Endodermal cell (in vitro differentiated cells): ENCODE data around the gene LSM12. TPM values are rescaled to one million over a fixed set of nuclear protein-coding genes. Genes with fewer than 3 reads are reported as not detected.

Experiments used
- DNase-seq: peaks from one replicate; pipeline ENCODE4 v3.0.0-alpha.2; 2017
- H3K27ac ChIP-seq: 2 replicates; pipeline ENCODE4 v1.5.1; 2013; ENCODE audit warnings: mild to moderate bottlenecking, low read depth, low read length, moderate library complexity
- H3K27me3 ChIP-seq: 2 replicates; pipeline ENCODE4 v1.6.1; 2013; ENCODE audit warnings: mild to moderate bottlenecking, low read length, moderate library complexity; ENCODE audit not compliant: insufficient read depth, control insufficient read depth, poor library complexity, severe bottlenecking
- H3K36me3 ChIP-seq: 2 replicates; pipeline ENCODE4 v1.7.0; 2013; ENCODE audit warnings: mild to moderate bottlenecking, low read length, moderate library complexity; ENCODE audit not compliant: control insufficient read depth, insufficient read depth
- H3K4me1 ChIP-seq: one replicate; pipeline ENCODE4 v1.7.0; 2013; ENCODE audit warnings: low read length; ENCODE audit not compliant: control insufficient read depth, insufficient read depth
- H3K4me3 ChIP-seq: 2 replicates; pipeline ENCODE4 v1.5.1; 2013; ENCODE audit warnings: mild to moderate bottlenecking, low read length, moderate library complexity
- H3K9ac ChIP-seq: 2 replicates; pipeline ENCODE4 v1.6.1; 2013; ENCODE audit warnings: mild to moderate bottlenecking, low read length, moderate library complexity; ENCODE audit not compliant: poor library complexity, severe bottlenecking; ENCODE audit errors: extremely low read depth
- H3K9me3 ChIP-seq: 2 replicates; pipeline ENCODE4 v1.6.1; 2013; ENCODE audit warnings: mild to moderate bottlenecking, low read length, moderate library complexity; ENCODE audit not compliant: control insufficient read depth
- H3K27ac Mint-ChIP-seq: 2 replicates; pipeline ENCODE4 v1.8.0; 2020; ENCODE audit warnings: mixed read lengths
- H3K27me3 Mint-ChIP-seq: 2 replicates; pipeline ENCODE4 v1.8.0; 2021; ENCODE audit warnings: mild to moderate bottlenecking, mixed read lengths; ENCODE audit not compliant: insufficient read depth
- H3K36me3 Mint-ChIP-seq: 2 replicates; pipeline ENCODE4 v1.8.0; 2020; ENCODE audit warnings: low read depth, mixed read lengths
- H3K4me1 Mint-ChIP-seq: 2 replicates; pipeline ENCODE4 v1.8.0; 2020; ENCODE audit warnings: mixed read lengths
- H3K4me3 Mint-ChIP-seq: 2 replicates; pipeline ENCODE4 v1.8.0; 2020; ENCODE audit warnings: mild to moderate bottlenecking, moderate library complexity, mixed read lengths
- H3K9me3 Mint-ChIP-seq: 2 replicates; pipeline ENCODE4 v1.8.0; 2020; ENCODE audit warnings: mild to moderate bottlenecking, mixed read lengths
- WGBS, 2 experiments: methylation state at CpG; one replicate each; pipeline versions ENCODE4 v1.1.5 to v1.1.7; 2013; ENCODE audit warnings: missing lambda C conversion rate in 2 of 2, mixed read lengths in 1 of 2; ENCODE audit not compliant: insufficient coverage in 1 of 2, insufficient read length in 1 of 2; 5-methylcytosine and 5-hydroxymethylcytosine counted together
- total RNA-seq, 2 donors: library from RNA; stranded (reverse); fragmentation: NEBNext Ultra II Directional in 1 of 2; extraction: Animal tissue kit (Norgen Biotek cat#: 25700) in 1 of 2; gene quantifications; 2 replicates in 1 of 2; 3 replicates in 1 of 2; pipeline ENCODE4 v1.2.1, GENCODE V29; 2021
- TF ChIP-seq, protein P1 (sequence below): fragments of 200-600 bp; sonication (generic); conservative IDR thresholded peaks from 2 replicates; pipeline ENCODE4 v1.5.0; 2021; ENCODE audit warnings: antibody characterized with exemption, mild to moderate bottlenecking

The LSM12 gene
- total RNA-seq, 2 donors from 2014 or later: 97.7 to 102 TPM

DNA sequence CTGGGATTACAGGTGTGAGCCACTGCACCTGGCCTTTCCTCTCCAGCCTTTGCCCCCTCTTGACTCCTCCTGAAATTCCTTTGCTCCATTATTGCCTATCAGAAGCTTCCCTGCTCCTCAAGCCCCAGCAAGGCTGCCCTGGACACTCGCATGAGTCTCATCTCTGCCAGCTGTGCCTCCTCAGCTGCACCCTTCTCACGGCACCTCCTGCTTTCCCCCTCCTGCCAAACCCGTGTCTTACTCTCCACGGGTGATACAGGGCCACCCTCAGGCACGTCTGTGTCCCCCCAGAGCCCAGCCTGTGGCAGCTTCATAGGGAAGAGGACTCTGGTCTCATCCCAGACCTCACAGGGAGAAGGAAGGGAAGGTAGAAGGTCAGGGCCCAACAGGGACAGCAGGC is 19.4 kb upstream of the LSM12 start:
- Histone ChIP-seq H3K9me3 (no peaks in the 10 kb centered on the region), H3K27me3 (no peaks in the 10 kb centered on the region), H3K36me3 (peaks cover 50% of the 10 kb centered on the region), H3K9ac (no peak overlapping the region), H3K4me3 (no peak overlapping the region), H3K27ac (peak overlapping the region; percentile 72), H3K4me1 (peaks cover 6% of the 10 kb centered on the region)
- H3K4me3 Mint-ChIP-seq: no peak overlapping the region
- H3K36me3 Mint-ChIP-seq: peaks cover 51% of the 10 kb centered on the region
- TF ChIP-seq, protein P1, sequence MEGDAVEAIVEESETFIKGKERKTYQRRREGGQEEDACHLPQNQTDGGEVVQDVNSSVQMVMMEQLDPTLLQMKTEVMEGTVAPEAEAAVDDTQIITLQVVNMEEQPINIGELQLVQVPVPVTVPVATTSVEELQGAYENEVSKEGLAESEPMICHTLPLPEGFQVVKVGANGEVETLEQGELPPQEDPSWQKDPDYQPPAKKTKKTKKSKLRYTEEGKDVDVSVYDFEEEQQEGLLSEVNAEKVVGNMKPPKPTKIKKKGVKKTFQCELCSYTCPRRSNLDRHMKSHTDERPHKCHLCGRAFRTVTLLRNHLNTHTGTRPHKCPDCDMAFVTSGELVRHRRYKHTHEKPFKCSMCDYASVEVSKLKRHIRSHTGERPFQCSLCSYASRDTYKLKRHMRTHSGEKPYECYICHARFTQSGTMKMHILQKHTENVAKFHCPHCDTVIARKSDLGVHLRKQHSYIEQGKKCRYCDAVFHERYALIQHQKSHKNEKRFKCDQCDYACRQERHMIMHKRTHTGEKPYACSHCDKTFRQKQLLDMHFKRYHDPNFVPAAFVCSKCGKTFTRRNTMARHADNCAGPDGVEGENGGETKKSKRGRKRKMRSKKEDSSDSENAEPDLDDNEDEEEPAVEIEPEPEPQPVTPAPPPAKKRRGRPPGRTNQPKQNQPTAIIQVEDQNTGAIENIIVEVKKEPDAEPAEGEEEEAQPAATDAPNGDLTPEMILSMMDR: no peak
- H3K9me3 Mint-ChIP-seq: no peaks in the 10 kb centered on the region
- peaks cover 21% of the 10 kb centered on the region for H3K4me1 Mint-ChIP-seq
- DNase-seq: no peak
- H3K27me3 Mint-ChIP-seq: no peaks in the 10 kb centered on the region
- 86 to 100% methylated on average over 1 to 5 of the region's 5 CpGs for WGBS, 2 experiments
- peak overlapping the region; percentile 72 for H3K27ac Mint-ChIP-seq

DNA sequence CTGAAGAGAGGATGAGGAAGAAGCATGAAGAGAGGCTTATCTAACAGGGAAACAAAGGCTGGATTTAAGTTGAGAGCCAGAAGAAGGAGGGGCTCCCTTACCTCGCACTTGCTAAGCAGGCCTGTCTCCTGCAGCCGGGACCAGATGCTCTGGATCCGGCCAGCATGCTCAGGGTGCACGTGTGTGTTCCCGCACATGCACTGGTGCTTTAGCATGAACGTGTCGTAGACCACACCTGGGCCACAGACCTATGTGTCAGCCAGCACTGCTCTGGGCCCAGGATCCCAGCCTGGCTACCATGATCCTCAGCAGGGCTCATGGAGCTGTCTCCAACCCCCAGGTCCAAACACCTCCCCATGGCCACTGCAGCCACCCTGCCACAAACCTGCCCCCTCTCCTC is 18.4 kb upstream of the LSM12 start:
- no peak overlapping the region for H3K4me3 ChIP-seq
- WGBS, 2 experiments: 87 to 91% methylated on average over 3 to 7 of the region's 7 CpGs
- H3K9me3 ChIP-seq: no peaks in the 10 kb centered on the region
- Mint-ChIP-seq H3K36me3 (peaks cover 59% of the 10 kb centered on the region), H3K27me3 (no peaks in the 10 kb centered on the region), H3K4me1 (peaks cover 21% of the 10 kb centered on the region), H3K27ac (peak overlapping the region; percentile 66), H3K4me3 (no peak overlapping the region), H3K9me3 (no peaks in the 10 kb centered on the region)
- no peak overlapping the region for H3K27ac ChIP-seq
- TF ChIP-seq, protein P1: no peak
- DNase-seq: no peak
- H3K4me1 ChIP-seq: peaks cover 6% of the 10 kb centered on the region
- no peak overlapping the region for H3K9ac ChIP-seq
- peaks cover 49% of the 10 kb centered on the region for H3K36me3 ChIP-seq
- H3K27me3 ChIP-seq: no peaks in the 10 kb centered on the region

DNA sequence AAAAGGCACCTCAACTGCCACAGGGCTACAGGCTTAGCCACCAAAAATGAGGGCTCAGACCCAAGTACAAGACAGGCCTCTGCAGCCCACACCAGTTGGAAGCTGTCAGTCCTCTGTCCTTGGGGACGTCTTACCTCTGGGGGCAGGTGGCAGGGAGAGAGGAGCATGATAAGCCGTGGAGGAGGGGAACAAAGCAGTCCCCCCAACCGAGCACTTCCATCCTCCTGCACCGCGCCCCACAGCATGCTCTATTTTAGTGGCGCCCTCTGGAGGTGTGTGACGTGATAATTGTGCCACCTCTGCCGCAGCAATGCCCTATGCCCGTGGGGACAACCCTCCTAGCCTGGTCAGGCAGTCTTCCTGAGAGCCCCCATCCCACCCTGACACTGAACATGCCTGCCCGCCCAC is 17.7 kb upstream of the LSM12 start:
- peaks cover 53% of the 10 kb centered on the region for H3K36me3 ChIP-seq
- no peaks in the 10 kb centered on the region for H3K9me3 ChIP-seq
- TF ChIP-seq, protein P1: peak; percentile 73
- H3K4me1 Mint-ChIP-seq: peaks cover 21% of the 10 kb centered on the region
- no peaks in the 10 kb centered on the region for H3K27me3 Mint-ChIP-seq
- H3K4me1 ChIP-seq: peaks cover 6% of the 10 kb centered on the region
- H3K4me3 Mint-ChIP-seq: no peak overlapping the region
- H3K9ac ChIP-seq: no peak overlapping the region
- no peaks in the 10 kb centered on the region for H3K9me3 Mint-ChIP-seq
- no peak overlapping the region for H3K27ac ChIP-seq
- H3K36me3 Mint-ChIP-seq: peaks cover 64% of the 10 kb centered on the region
- H3K4me3 ChIP-seq: no peak overlapping the region
- WGBS, 2 experiments: 63 to 76% methylated on average over 2 to 10 of the region's 10 CpGs
- peak overlapping the region; percentile 66 for H3K27ac Mint-ChIP-seq
- peak; percentile 90 for DNase-seq
- no peaks in the 10 kb centered on the region for H3K27me3 ChIP-seq
